HepG2 (cell line): ENCODE results near the gene CENPK. TPM values are rescaled to one million over a fixed set of nuclear protein-coding genes. Genes with fewer than 3 reads are reported as not detected.

Source experiments
- ATAC-seq: fragments of 200-7000 bp; cut with Tn5 transposase; 3 replicates; pipeline ENCODE4 v1.9.1; 2020; ENCODE audit warnings: mild to moderate bottlenecking, moderate library complexity
- BruUV-seq: library from RNA; stranded (reverse); fragments of 400-500 nt; replicated peaks from 2 replicates; lab custom pipeline; 2021; lab: Mats Ljungman, UMichigan
- CTCF ChIA-PET: fragments of 300-600 bp; formaldehyde crosslinking; extraction: SDS; loops from one replicate; lab custom pipeline; 2021; ENCODE audit warnings: low total read pairs, inconsistent platforms, low intra/inter-chr PET ratio; lab: Yijun Ruan, JAX
- POLR2A ChIA-PET: fragments of 350-600 bp; sonication (Branson Sonifier 250); formaldehyde crosslinking; loops from one replicate; lab custom pipeline; 2020; ENCODE audit warnings: antibody characterized with exemption, inconsistent platforms; lab: Yijun Ruan, JAX
- DNase-seq: peaks from one replicate; pipeline ENCODE4 v3.0.0-alpha.2; 2015; ENCODE audit warnings: low spot score
- FAIRE-seq: peaks from 3 replicates; lab custom pipeline; 2011; peaks lifted over from hg19 to GRCh38; lab: Jason Lieb, UNC
- H2AFZ ChIP-seq: one replicate; pipeline ENCODE4 v1.6.1; 2011; ENCODE audit warnings: low read length, inconsistent platforms
- H3K27ac ChIP-seq: fragments of 300-600 bp; 3 replicates; pipeline ENCODE4 v1.8.0; 2011; ENCODE audit warnings: mixed run types, mild to moderate bottlenecking, mixed read lengths, low read length, inconsistent platforms; ENCODE audit not compliant: insufficient read depth; ENCODE audit errors: extremely low read length
- H3K27me3 ChIP-seq, 2 experiments: fragments of 200-600 bp in 1 of 2; 2 replicates in 1 of 2; 3 replicates in 1 of 2; pipeline versions ENCODE4 v1.6.0 to v1.8.0; 2011; ENCODE audit warnings: low read length in 2 of 2, mild to moderate bottlenecking in 2 of 2, moderate library complexity in 2 of 2, inconsistent platforms in 1 of 2; ENCODE audit not compliant: insufficient read depth in 2 of 2, control insufficient read depth in 1 of 2
- H3K36me3 ChIP-seq, 2 experiments: fragments of 200-600 bp in 1 of 2; replicated peaks in 1 of 2; 2 replicates in 1 of 2; 3 replicates in 1 of 2; pipeline versions ENCODE4 v1.5.1 to v1.8.0; 2011; ENCODE audit warnings: low read length in 2 of 2, inconsistent platforms in 1 of 2; ENCODE audit not compliant: insufficient read depth in 2 of 2, control insufficient read depth in 1 of 2
- H3K4me1 ChIP-seq: 2 replicates; pipeline ENCODE4 v1.5.1; 2012; ENCODE audit warnings: low read length, inconsistent platforms; ENCODE audit not compliant: insufficient read depth
- H3K4me2 ChIP-seq: 2 replicates; pipeline ENCODE4 v1.6.0; 2011; ENCODE audit warnings: low read depth, low read length, inconsistent platforms
- H3K4me3 ChIP-seq, 3 experiments: fragments of 200-600 bp in 1 of 3; sonication (generic), shearing (Covaris generic) in 1 of 3; replicated peaks in 1 of 3; 2 replicates each; pipeline ENCODE4 v1.5.1; 2011 to 2016; ENCODE audit warnings: low read length in 3 of 3, inconsistent platforms in 2 of 3, low read depth in 2 of 3, mild to moderate bottlenecking in 2 of 3, control low read depth in 1 of 3, mixed read lengths in 1 of 3; ENCODE audit not compliant: insufficient read depth in 1 of 3
- H3K79me2 ChIP-seq: one replicate; pipeline ENCODE4 v1.6.1; 2011; ENCODE audit warnings: low read length, inconsistent platforms; ENCODE audit not compliant: insufficient read depth
- H3K9ac ChIP-seq: 2 replicates; pipeline ENCODE4 v1.6.0; 2011; ENCODE audit warnings: mild to moderate bottlenecking, low read depth, low read length, inconsistent platforms; ENCODE audit not compliant: insufficient read depth
- H3K9me3 ChIP-seq: 2 replicates; pipeline ENCODE4 v1.5.1; 2012; ENCODE audit warnings: mild to moderate bottlenecking, low read length
- H4K20me1 ChIP-seq: 2 replicates; pipeline ENCODE4 v1.6.0; 2011; ENCODE audit warnings: inconsistent platforms, mild to moderate bottlenecking, low read length, moderate library complexity; ENCODE audit not compliant: insufficient read depth
- ATRX ChIP-seq: sonication (generic); formaldehyde crosslinking; IDR thresholded peaks from 2 replicates; pipeline ENCODE4 v1.4.0; 2020; ENCODE audit warnings: missing genetic modification reagents, borderline replicate concordance
- CTCF ChIP-seq: sonication (generic); formaldehyde crosslinking; IDR thresholded peaks from 2 replicates; pipeline ENCODE4 v1.5.0; 2020; ENCODE audit warnings: mild to moderate bottlenecking, missing genetic modification reagents, moderate library complexity
- HCFC1 ChIP-seq: fragments of 150-350 bp; IDR thresholded peaks from 2 replicates; pipeline ENCODE4 v1.6.1; 2014; ENCODE audit warnings: low read depth, low read length
- HNRNPK ChIP-seq: fragments of 200-400 bp; formaldehyde crosslinking; IDR thresholded peaks from 2 replicates; pipeline ENCODE4 v1.6.1; 2018; ENCODE audit warnings: low read length, low read depth, moderate library complexity, mild to moderate bottlenecking; ENCODE audit not compliant: poor library complexity, severe bottlenecking
- MAFK ChIP-seq, 2 experiments: IDR thresholded peaks in 1 of 2; conservative IDR thresholded peaks in 1 of 2; 2 replicates each; pipeline ENCODE4 v1.6.1; 2011; ENCODE audit warnings: improper control_type of control experiment in 2 of 2, low read length in 2 of 2
- MXD4 ChIP-seq: IDR thresholded peaks from 2 replicates; pipeline ENCODE4 v1.6.1; 2016; ENCODE audit warnings: mild to moderate bottlenecking, missing biosample characterization, missing genetic modification reagents
- NCOR1 ChIP-seq: fragments of 200-600 bp; sonication (generic); IDR thresholded peaks from 2 replicates; pipeline ENCODE4 v1.7.0; 2017; ENCODE audit warnings: antibody characterized with exemption, low read length, borderline replicate concordance
- TGIF2 ChIP-seq: IDR thresholded peaks from 2 replicates; pipeline ENCODE4 v1.6.1; 2016; ENCODE audit warnings: control low read depth, missing compliant biosample characterization
- THRA ChIP-seq: sonication (generic); formaldehyde crosslinking; IDR thresholded peaks from 2 replicates; pipeline ENCODE4 v1.4.0; 2020; ENCODE audit warnings: missing genetic modification reagents, borderline replicate concordance
- ZNF136 ChIP-seq: sonication (generic); formaldehyde crosslinking; IDR thresholded peaks from 2 replicates; pipeline ENCODE4 v1.8.1; 2022; ENCODE audit warnings: low read depth, mild to moderate bottlenecking, moderate library complexity, missing genetic modification reagents
- ZNF772 ChIP-seq: sonication (generic); formaldehyde crosslinking; IDR thresholded peaks from 2 replicates; pipeline ENCODE4 v1.5.0; 2020; ENCODE audit warnings: mild to moderate bottlenecking, missing genetic modification reagents
- WGBS: methylation state at CpG from one replicate; pipeline ENCODE4 v1.1.6; 2017; ENCODE audit warnings: low lambda C conversion rate; 5-methylcytosine and 5-hydroxymethylcytosine counted together
- in situ Hi-C: cut with HindIII; loops from 2 replicates; pipeline ENCODE4 v1.10.0; 2017; ENCODE audit warnings: low pct_unique_long_range_greater_than_20kb; ENCODE audit not compliant: extremely low pct_ligation_motif_present
- intact Hi-C: fragments of 100-400 bp; cut with micrococcal nuclease; formaldehyde crosslinking; loops from one replicate; pipeline ENCODE4 v1.10.0; 2022; ENCODE audit not compliant: unreplicated experiment
- polyA plus RNA-seq, 8 experiments: library from polyadenylated mRNA; depleted of rRNA in 3 of 8; stranded (reverse) in 7 of 8; unstranded in 1 of 8; fragments of >200 nt; fragmentation: Illumina TruSeq in 4 of 8; extraction: Trizol in 4 of 8; gene quantifications; 2 replicates each; pipeline versions ENCODE4 v1.2.1 to v1.2.3, GENCODE V29; 2011 to 2016; ENCODE audit warnings: low read depth in 4 of 8, missing spikeins in 1 of 8, mixed read lengths in 1 of 8; ENCODE audit not compliant: insufficient read depth in 1 of 8
- total RNA-seq, 5 experiments: library from RNA; depleted of rRNA; stranded (reverse); fragments of >200 nt; fragmentation: Illumina TruSeq; extraction: Trizol; gene quantifications; 2 replicates each; pipeline ENCODE4 v1.2.3, GENCODE V29; 2016; ENCODE audit warnings: low read depth in 1 of 5

The CENPK gene
- total and polyA plus RNA-seq, 2 of the 13 experiments (the other 11 are each of a cell fraction or from before 2014, with no cell fraction given): 14.3 to 54.4 TPM

GRCh38 chr5:65546141-65546540 is 16.8 kb downstream of the CENPK start:
- no peaks in the 10 kb centered on the region for H4K20me1 ChIP-seq
- no peak overlapping the region for H3K4me2 ChIP-seq
- POLR2A ChIA-PET: no interaction called here
- H3K9ac ChIP-seq: no peak overlapping the region
- no peak overlapping the region for H3K27ac ChIP-seq
- no TSS peak for BruUV-seq
- in situ Hi-C loops (no loop called here), intact Hi-C loops (no loop called here)
- H2AFZ ChIP-seq: no peak overlapping the region
- H3K36me3 ChIP-seq: peaks cover 1 to 36% of the 10 kb centered on the region in 2 experiments; a peak in 4 of 5 replicates
- H3K27me3 ChIP-seq: no peaks in the 10 kb centered on the region
- H3K79me2 ChIP-seq: no peaks in the 10 kb centered on the region
- no peaks in the 10 kb centered on the region for H3K4me1 ChIP-seq
- CTCF ChIA-PET: no interaction called here
- DNase-seq (no peak), FAIRE-seq (no peak), ATAC-seq (no peak)
- H3K9me3 ChIP-seq: no peaks in the 10 kb centered on the region
- 96% methylated on average over 5 of the region's 5 CpGs for WGBS
- no peak overlapping the region for H3K4me3 ChIP-seq
- TF ChIP-seq NCOR1: no peak
- TF ChIP-seq MAFK (conservative IDR thresholded peaks at IDR 0.05 in 1 of 2, IDR thresholded peaks at IDR 0.05 in 1 of 2; ENCODE audit: low read length in 2 of 2): peak; percentile 46 to 55

- in situ Hi-C loops: no loop called here
- ChIA-PET POLR2A (no interaction called here), CTCF (no interaction called here)
- WGBS: over 99% methylated on average over 4 of the region's 4 CpGs
- TF ChIP-seq ZNF772 (CRISPR knock-in tag) (no peak), ZNF136 (CRISPR knock-in tag) (no peak), CTCF (CRISPR knock-in tag) (no peak), TGIF2 (CRISPR knock-in tag) (no peak), HNRNPK (no peak), ATRX (no peak), MXD4 (CRISPR knock-in tag) (no peak), HCFC1 (no peak), THRA (no peak)
- intact Hi-C loops: no loop called here
- Histone ChIP-seq H3K36me3 (peaks cover 2 to 41% of the 10 kb centered on the region in 2 experiments; a peak in 4 of 5 replicates), H3K4me2 (no peak overlapping the region), H3K27me3 (no peaks in the 10 kb centered on the region), H3K4me1 (no peaks in the 10 kb centered on the region), H3K4me3 (no peak overlapping the region), H3K79me2 (no peaks in the 10 kb centered on the region), H3K27ac (no peak overlapping the region), H4K20me1 (no peaks in the 10 kb centered on the region), H2AFZ (no peak overlapping the region), H3K9me3 (no peaks in the 10 kb centered on the region), H3K9ac (no peak overlapping the region)
- no peak for DNase-seq
- no peak for ATAC-seq
- BruUV-seq: no TSS peak
- no peak for FAIRE-seq
These were observed 18.5 kb downstream of the CENPK start for GRCh38 chr5:65544473-65544872.
